H1 (cell line): ENCODE data around the gene AKR7A2. TPM values are rescaled to one million over a fixed set of nuclear protein-coding genes. Genes with fewer than 3 reads are reported as not detected.
"Not testable (repeated sequence)": the region's sequence is repeated elsewhere in the genome, so short reads cannot be mapped to it uniquely, and the experiment has no call there.

Experiments used
- CTCF ChIA-PET: fragments of 300-600 bp; sonication (Branson Sonifier 250); formaldehyde crosslinking; loops from one replicate; lab custom pipeline; 2021; ENCODE audit not compliant: partially characterized antibody; lab: Charles Lee
- POLR2A ChIA-PET: fragments of 300-600 bp; sonication (Branson Sonifier 250); formaldehyde crosslinking; loops from one replicate; lab custom pipeline; 2021; ENCODE audit warnings: inconsistent platforms; ENCODE audit not compliant: partially characterized antibody; lab: Charles Lee
- DNase-seq, 2 experiments: peaks; one replicate each; pipeline versions ENCODE4 v3.0.0 to v3.0.0-alpha.2; 2010 to 2022; ENCODE audit warnings: low spot score in 2 of 2, low read depth in 1 of 2, mixed read lengths in 1 of 2
- FAIRE-seq: peaks from 2 replicates; lab custom pipeline; 2011; peaks lifted over from hg19 to GRCh38; lab: Jason Lieb, UNC
- H2AFZ ChIP-seq: 2 replicates; pipeline ENCODE4 v1.8.1; 2012; ENCODE audit warnings: low read length, inconsistent platforms
- H2AK5ac ChIP-seq: 2 replicates; pipeline ENCODE4 v1.6.1; 2013; ENCODE audit warnings: low read depth, low read length
- H2BK120ac ChIP-seq: replicated peaks from 2 replicates; pipeline ENCODE3; 2013; ENCODE audit warnings: low read depth, low read length, inconsistent platforms
- H2BK12ac ChIP-seq: 2 replicates; pipeline ENCODE4 v1.6.1; 2013; ENCODE audit warnings: low read depth, low read length
- H2BK15ac ChIP-seq: 2 replicates; pipeline ENCODE4 v1.6.1; 2013; ENCODE audit warnings: low read length
- H2BK20ac ChIP-seq: 2 replicates; pipeline ENCODE4 v1.6.1; 2013; ENCODE audit warnings: low read length
- H2BK5ac ChIP-seq: 2 replicates; pipeline ENCODE4 v1.6.1; 2013; ENCODE audit warnings: low read depth, low read length
- H3K14ac ChIP-seq: 2 replicates; pipeline ENCODE4 v1.6.1; 2013; ENCODE audit warnings: inconsistent platforms; ENCODE audit not compliant: insufficient read length
- H3K18ac ChIP-seq: 2 replicates; pipeline ENCODE4 v1.6.1; 2013; ENCODE audit warnings: low read length; ENCODE audit errors: extremely low read depth
- H3K23ac ChIP-seq: 2 replicates; pipeline ENCODE4 v1.6.1; 2013; ENCODE audit warnings: inconsistent platforms; ENCODE audit not compliant: insufficient read length
- H3K23me2 ChIP-seq: 2 replicates; pipeline ENCODE4 v1.6.1; 2013; ENCODE audit warnings: low read depth, low read length
- H3K27ac ChIP-seq: 2 replicates; pipeline ENCODE4 v1.6.1; 2011; ENCODE audit warnings: low read depth, low read length, inconsistent platforms
- H3K27me3 ChIP-seq, 4 experiments: replicated peaks in 1 of 4; 1 replicate in 1 of 4; 2 replicates in 3 of 4; pipeline versions ENCODE4 v1.6.1 to v1.8.1; 2011 to 2013; ENCODE audit warnings: low read length in 3 of 4, mild to moderate bottlenecking in 3 of 4, inconsistent platforms in 2 of 4, mixed read lengths in 2 of 4, moderate library complexity in 1 of 4; ENCODE audit not compliant: control insufficient read depth in 3 of 4, insufficient read depth in 3 of 4; ENCODE audit errors: extremely low read depth in 1 of 4
- H3K36me3 ChIP-seq, 4 experiments: 2 replicates each; pipeline versions ENCODE4 v1.6.1 to v1.8.1; 2011 to 2013; ENCODE audit warnings: mild to moderate bottlenecking in 4 of 4, low read length in 3 of 4, moderate library complexity in 2 of 4, control low read depth in 1 of 4, inconsistent platforms in 1 of 4; ENCODE audit not compliant: insufficient read depth in 4 of 4, control insufficient read depth in 2 of 4
- H3K4ac ChIP-seq: replicated peaks from 2 replicates; pipeline ENCODE3; 2013; ENCODE audit warnings: low read length, low read depth, mixed read lengths, inconsistent platforms; ENCODE audit not compliant: insufficient read length
- H3K4me1 ChIP-seq, 4 experiments: replicated peaks in 1 of 4; 1 replicate in 1 of 4; 2 replicates in 3 of 4; pipeline versions ENCODE4 v1.6.1 to v1.8.1; 2011 to 2013; ENCODE audit warnings: low read length in 3 of 4, inconsistent platforms in 2 of 4, mixed read lengths in 1 of 4; ENCODE audit not compliant: insufficient read depth in 4 of 4, control insufficient read depth in 3 of 4
- H3K4me2 ChIP-seq, 2 experiments: 2 replicates each; pipeline versions ENCODE4 v1.6.1 to v1.8.1; 2011 to 2013; ENCODE audit warnings: low read depth in 2 of 2, low read length in 2 of 2, control low read depth in 1 of 2, inconsistent platforms in 1 of 2, mild to moderate bottlenecking in 1 of 2; ENCODE audit not compliant: insufficient read depth in 1 of 2
- H3K4me3 ChIP-seq, 4 experiments: fragments of 200-600, 300-600 bp in 1 of 4; sonication (generic), shearing (Covaris generic), sonication (Bioruptor Twin) in 1 of 4; 2 replicates each; pipeline versions ENCODE4 v1.5.1 to v1.8.1; 2011 to 2016; ENCODE audit warnings: low read length in 4 of 4, low read depth in 3 of 4, control low read depth in 2 of 4, inconsistent platforms in 2 of 4, mild to moderate bottlenecking in 2 of 4, mixed read lengths in 1 of 4, moderate library complexity in 1 of 4; ENCODE audit not compliant: insufficient read depth in 2 of 4; ENCODE audit errors: extremely low read depth in 1 of 4
- H3K56ac ChIP-seq: replicated peaks from 2 replicates; pipeline ENCODE3; 2013; ENCODE audit warnings: low read depth, mild to moderate bottlenecking, mixed read lengths, low read length, inconsistent platforms; ENCODE audit not compliant: insufficient read length
- H3K79me1 ChIP-seq: 2 replicates; pipeline ENCODE4 v1.6.1; 2013; ENCODE audit warnings: low read depth, low read length, control low read depth
- H3K79me2 ChIP-seq, 2 experiments: 2 replicates each; pipeline versions ENCODE4 v1.6.1 to v1.8.1; 2012 to 2013; ENCODE audit warnings: low read length in 2 of 2, mild to moderate bottlenecking in 2 of 2, inconsistent platforms in 1 of 2; ENCODE audit not compliant: insufficient read depth in 2 of 2, control insufficient read depth in 1 of 2
- H3K9ac ChIP-seq, 4 experiments: replicated peaks in 1 of 4; 1 replicate in 1 of 4; 2 replicates in 3 of 4; pipeline versions ENCODE4 v1.6.1 to v1.8.1; 2011 to 2013; ENCODE audit warnings: low read depth in 3 of 4, low read length in 3 of 4, control low read depth in 2 of 4, mild to moderate bottlenecking in 2 of 4, moderate library complexity in 2 of 4, inconsistent platforms in 1 of 4; ENCODE audit errors: extremely low read depth in 1 of 4
- H3K9me3 ChIP-seq, 2 experiments: 2 replicates each; pipeline versions ENCODE4 v1.6.1 to v1.8.1; 2012 to 2013; ENCODE audit warnings: mild to moderate bottlenecking in 2 of 2, moderate library complexity in 2 of 2, control low read depth in 1 of 2, inconsistent platforms in 1 of 2, low read depth in 1 of 2, low read length in 1 of 2, mixed read lengths in 1 of 2; ENCODE audit not compliant: insufficient read depth in 2 of 2
- H4K20me1 ChIP-seq, 2 experiments: replicated peaks in 1 of 2; 2 replicates each; pipeline versions ENCODE3 to v1.8.1; 2011 to 2013; ENCODE audit warnings: inconsistent platforms in 2 of 2, low read length in 2 of 2, mild to moderate bottlenecking in 1 of 2; ENCODE audit not compliant: insufficient read depth in 2 of 2, control insufficient read depth in 1 of 2
- H4K5ac ChIP-seq: 2 replicates; pipeline ENCODE4 v1.6.1; 2013; ENCODE audit warnings: low read length, low read depth, mixed read lengths, inconsistent platforms; ENCODE audit not compliant: insufficient read length
- H4K8ac ChIP-seq: 2 replicates; pipeline ENCODE4 v1.8.0; 2013; ENCODE audit warnings: mild to moderate bottlenecking, moderate library complexity, low read length, inconsistent platforms; ENCODE audit not compliant: insufficient read depth; ENCODE audit errors: extremely low read depth
- H4K91ac ChIP-seq: replicated peaks from 2 replicates; pipeline ENCODE3; 2013; ENCODE audit warnings: low read length, mixed read lengths, inconsistent platforms; ENCODE audit not compliant: insufficient read length
- WGBS, 2 experiments: shearing (Covaris generic) in 1 of 2; methylation state at CpG; one replicate each; pipeline versions ENCODE4 v1.1.6 to v1.1.7; 2013 to 2015; ENCODE audit warnings: low lambda C conversion rate in 2 of 2, mixed read lengths in 2 of 2, inconsistent platforms in 1 of 2, low coverage in 1 of 2, missing lambda C conversion rate in 1 of 2; ENCODE audit not compliant: insufficient replicate concordance in 2 of 2, insufficient coverage in 1 of 2, insufficient read length in 1 of 2; ENCODE audit errors: extremely low coverage in 1 of 2, missing lambda C conversion rate in 1 of 2; 5-methylcytosine and 5-hydroxymethylcytosine counted together
- polyA plus RNA-seq, 7 experiments: library from polyadenylated mRNA; depleted of rRNA in 3 of 7; stranded (reverse) in 5 of 7; unstranded in 2 of 7; fragments of >200 nt in 5 of 7; fragments of 200-250 nt in 2 of 7; gene quantifications; 1 replicate in 5 of 7; 2 replicates in 1 of 7; 4 replicates in 1 of 7; pipeline versions ENCODE4 v1.2.1 to v1.2.3, GENCODE V29; 2011 to 2013; ENCODE audit warnings: missing spikeins in 2 of 7, mixed read lengths in 2 of 7
- total RNA-seq: library from RNA; stranded (reverse); fragmentation: NEBNext Ultra II Directional; extraction: Animal tissue kit (Norgen Biotek cat#: 25700); gene quantifications from 2 replicates; pipeline ENCODE4 v1.2.1, GENCODE V29; 2021

AKR7A2 gene
- total and polyA plus RNA-seq, 2 of the 8 experiments (the other 6 are each of a cell fraction or from before 2014, with no cell fraction given) = 32.0 to 48.3 TPM

GRCh38 chr1:19270343-19270730, 41.6 kb downstream of the AKR7A2 start:
- not testable (repeated sequence) for H4K5ac ChIP-seq, H3K14ac ChIP-seq, H3K4ac ChIP-seq, H3K27ac ChIP-seq, H3K27me3 ChIP-seq, H3K18ac ChIP-seq, H2AK5ac ChIP-seq, DNase-seq, H2BK5ac ChIP-seq, H3K4me1 ChIP-seq, H3K56ac ChIP-seq, H3K9me3 ChIP-seq, H2BK15ac ChIP-seq, H3K79me1 ChIP-seq, H3K79me2 ChIP-seq, H2BK120ac ChIP-seq, H4K8ac ChIP-seq, H4K20me1 ChIP-seq, H3K4me3 ChIP-seq, H3K4me2 ChIP-seq, H3K23me2 ChIP-seq, H3K23ac ChIP-seq, FAIRE-seq, H3K36me3 ChIP-seq, H4K91ac ChIP-seq, H2AFZ ChIP-seq, H2BK20ac ChIP-seq, H2BK12ac ChIP-seq, H3K9ac ChIP-seq
- 82% methylated on average over 6 of the region's 6 CpGs; no CpG with 5 or more reads in 1 of the 2 experiments for WGBS, 2 experiments
- POLR2A ChIA-PET = interaction anchor here (1.2 to 1.6 kb wide), 2 partner anchors 16 to 19 kb away, joined by 4 to 6 read pairs; partner anchors contain the start of genes EMC1 and MRTO4
- CTCF ChIA-PET = interaction anchor here (0.7 to 1.4 kb wide), 2 partner anchors 14 to 47 kb away, joined by 3 to 4 read pairs; no protein-coding TSS in a partner anchor
